SK-N-SH (cell line): ENCODE data around the gene DNAH10. TPM values are rescaled to one million over a fixed set of nuclear protein-coding genes. Genes with fewer than 3 reads are reported as not detected.

Experiments used
- CTCF ChIA-PET: fragments of 300-600, 350-600 bp; formaldehyde crosslinking; extraction: SDS; loops from one replicate; lab custom pipeline; 2021; lab: Yijun Ruan, JAX
- POLR2A ChIA-PET: fragments of 350-600 bp; sonication (Branson Sonifier 250); formaldehyde crosslinking; extraction: SDS; loops from one replicate; lab custom pipeline; 2020; ENCODE audit warnings: antibody characterized with exemption, inconsistent platforms; lab: Yijun Ruan, JAX
- DNase-seq: peaks from one replicate; pipeline ENCODE4 v3.0.0; 2012
- H2AFZ ChIP-seq: fragments of 200-600 bp; sonication (generic); 2 replicates; pipeline ENCODE4 v1.8.1; 2016; ENCODE audit warnings: antibody characterized with exemption, mild to moderate bottlenecking, low read depth
- H3F3A ChIP-seq: fragments of 200-600 bp; sonication (generic); replicated peaks from 2 replicates; pipeline ENCODE3; 2016; ENCODE audit warnings: antibody characterized with exemption, mild to moderate bottlenecking; ENCODE audit not compliant: insufficient read depth
- H3K27ac ChIP-seq, 2 experiments: fragments of 200-500 bp in 1 of 2; fragments of 200-600 bp in 1 of 2; sonication (Bioruptor generic) in 1 of 2; sonication (generic), shearing (Covaris generic) in 1 of 2; 2 replicates each; pipeline versions ENCODE4 v1.5.1 to v1.6.1; 2014 to 2016; ENCODE audit warnings: low read depth in 2 of 2, inconsistent platforms in 1 of 2, low read length in 1 of 2, mild to moderate bottlenecking in 1 of 2, mixed read lengths in 1 of 2
- H3K27me3 ChIP-seq: fragments of 200-600 bp; sonication (generic), shearing (Covaris generic); 2 replicates; pipeline ENCODE4 v1.6.1; 2016; ENCODE audit warnings: mixed run types; ENCODE audit not compliant: insufficient read depth
- H3K36me3 ChIP-seq, 2 experiments: fragments of 200-500 bp in 1 of 2; fragments of 200-600 bp in 1 of 2; sonication (Bioruptor generic) in 1 of 2; sonication (generic) in 1 of 2; replicated peaks in 1 of 2; 2 replicates each; pipeline versions ENCODE3 to v1.5.1; 2014 to 2016; ENCODE audit warnings: low read length in 1 of 2, mild to moderate bottlenecking in 1 of 2; ENCODE audit not compliant: insufficient read depth in 2 of 2, control insufficient read depth in 1 of 2
- H3K4me1 ChIP-seq, 2 experiments: fragments of 200-500 bp in 1 of 2; fragments of 200-600 bp in 1 of 2; sonication (Bioruptor generic) in 1 of 2; sonication (generic), shearing (Covaris generic) in 1 of 2; 2 replicates each; pipeline versions ENCODE4 v1.5.1 to v1.6.1; 2014 to 2016; ENCODE audit warnings: low read depth in 1 of 2, low read length in 1 of 2, mixed run types in 1 of 2; ENCODE audit not compliant: insufficient read depth in 2 of 2, control insufficient read depth in 1 of 2
- H3K4me2 ChIP-seq: fragments of 200-600 bp; sonication (generic), shearing (Covaris generic); 2 replicates; pipeline ENCODE4 v1.6.1; 2017; ENCODE audit warnings: mixed run types
- H3K4me3 ChIP-seq, 2 experiments: fragments of 200-500 bp in 1 of 2; fragments of 200-600 bp in 1 of 2; sonication (Bioruptor generic) in 1 of 2; sonication (generic), shearing (Covaris generic) in 1 of 2; 2 replicates each; pipeline versions ENCODE4 v1.5.1 to v1.8.1; 2014 to 2016; ENCODE audit warnings: low read depth in 2 of 2, inconsistent platforms in 1 of 2, low read length in 1 of 2, mild to moderate bottlenecking in 1 of 2, mixed read lengths in 1 of 2, moderate library complexity in 1 of 2
- H3K79me2 ChIP-seq: fragments of 200-600 bp; sonication (generic); 2 replicates; pipeline ENCODE4 v1.8.1; 2017; ENCODE audit warnings: mild to moderate bottlenecking; ENCODE audit not compliant: insufficient read depth
- H3K9ac ChIP-seq: fragments of 200-600 bp; sonication (generic); 2 replicates; pipeline ENCODE4 v1.6.1; 2017; ENCODE audit warnings: mixed run types
- H3K9me2 ChIP-seq: fragments of 200-600 bp; sonication (generic); 2 replicates; pipeline ENCODE4 v1.6.1; 2017; ENCODE audit warnings: mixed run types
- H3K9me3 ChIP-seq: fragments of 200-600 bp; sonication (generic); 2 replicates; pipeline ENCODE4 v1.6.1; 2017; ENCODE audit warnings: mixed run types, mild to moderate bottlenecking, moderate library complexity
- H4K20me1 ChIP-seq: fragments of 200-600 bp; sonication (generic); 2 replicates; pipeline ENCODE4 v1.6.1; 2017; ENCODE audit warnings: mild to moderate bottlenecking, mixed run types; ENCODE audit not compliant: insufficient read depth
- CHD2 ChIP-seq: fragments of 150-350 bp; IDR thresholded peaks from 2 replicates; pipeline ENCODE4 v1.6.1; 2018; ENCODE audit warnings: low read length; ENCODE audit not compliant: partially characterized antibody
- EZH2phosphoT487 ChIP-seq: fragments of 200-600 bp; sonication (generic); IDR thresholded peaks from 2 replicates; pipeline ENCODE4 v1.6.1; 2017; ENCODE audit warnings: low read depth, mixed run types, mild to moderate bottlenecking, antibody characterized with exemption, moderate library complexity, borderline replicate concordance
- GABPA ChIP-seq: IDR thresholded peaks from 2 replicates; pipeline ENCODE4 v1.4.0; 2012; ENCODE audit warnings: low read depth, mild to moderate bottlenecking
- GATA2 ChIP-seq: sonication (generic); formaldehyde crosslinking; IDR thresholded peaks from 2 replicates; pipeline ENCODE4 v1.5.0; 2020; ENCODE audit warnings: mild to moderate bottlenecking, missing genetic modification reagents
- IRF3 ChIP-seq: fragments of 150-350 bp; IDR thresholded peaks from 2 replicates; pipeline ENCODE4 v1.6.1; 2016; ENCODE audit warnings: mild to moderate bottlenecking, low read depth, low read length
- JUND ChIP-seq: IDR thresholded peaks from 2 replicates; pipeline ENCODE4 v1.4.0; 2012
- NRF1 ChIP-seq: IDR thresholded peaks from 2 replicates; pipeline ENCODE4 v1.6.1; 2012; ENCODE audit warnings: low read depth, mild to moderate bottlenecking, low read length
- PBX3 ChIP-seq: IDR thresholded peaks from 2 replicates; pipeline ENCODE4; 2012
- POLR2AphosphoS5 ChIP-seq: IDR thresholded peaks from 2 replicates; pipeline ENCODE4 v1.6.1; 2012; ENCODE audit warnings: low read depth, low read length
- RCOR1 ChIP-seq: fragments of 150-350 bp; IDR thresholded peaks from 2 replicates; pipeline ENCODE4 v1.6.1; 2017; ENCODE audit warnings: antibody characterized with exemption, low read length
- RFX5 ChIP-seq: IDR thresholded peaks from 2 replicates; pipeline ENCODE4 v1.6.1; 2012; ENCODE audit warnings: mild to moderate bottlenecking, improper control_type of control experiment, low read length
- SMC3 ChIP-seq: IDR thresholded peaks from 2 replicates; pipeline ENCODE4 v1.6.1; 2012; ENCODE audit warnings: low read depth, low read length, improper control_type of control experiment
- ZBTB33 ChIP-seq: IDR thresholded peaks from 2 replicates; pipeline ENCODE4 v1.4.0; 2012; ENCODE audit warnings: low read depth, borderline replicate concordance
- WGBS: methylation state at CpG from one replicate; pipeline ENCODE4 v1.1.6; 2017; ENCODE audit warnings: low lambda C conversion rate; 5-methylcytosine and 5-hydroxymethylcytosine counted together
- polyA plus RNA-seq, 3 experiments: library from polyadenylated mRNA; depleted of rRNA; stranded (reverse); fragments of >200 nt; gene quantifications; 2 replicates each; pipeline ENCODE4 v1.2.3, GENCODE V29; 2012

DNAH10 gene
- polyA plus RNA-seq, 1 of the 3 experiments (the other 2 are of a cell fraction): 0.13 TPM

- H3K4me2 ChIP-seq: no peak overlapping the region
- no peak overlapping the region for H3K9ac ChIP-seq
- H3K27me3 ChIP-seq: no peaks in the 10 kb centered on the region
- no peak overlapping the region for H3K4me3 ChIP-seq
- ChIA-PET CTCF (interaction anchor here (0.9 kb wide), 1 partner anchor 25 kb away, joined by 3 read pairs; no protein-coding TSS in a partner anchor), POLR2A (no interaction called here)
- no peaks in the 10 kb centered on the region for H3K4me1 ChIP-seq
- H2AFZ ChIP-seq: no peak overlapping the region
- 81% methylated on average over 6 of the region's 9 CpGs for WGBS
- DNase-seq: no peak
- no peaks in the 10 kb centered on the region for H3K9me2 ChIP-seq
- no peak overlapping the region for H3K27ac ChIP-seq
- no peaks in the 10 kb centered on the region for H4K20me1 ChIP-seq
- peaks cover 0 to 4% of the 10 kb centered on the region in 2 experiments for H3K36me3 ChIP-seq
- H3K9me3 ChIP-seq: no peaks in the 10 kb centered on the region
- no peaks in the 10 kb centered on the region for H3K79me2 ChIP-seq
- TF ChIP-seq GABPA (no peak), GATA2 (CRISPR knock-in tag) (no peak), POLR2AphosphoS5 (no peak), JUND (no peak), ZBTB33 (no peak), PBX3 (no peak), NRF1 (no peak), SMC3 (no peak), CHD2 (no peak), RFX5 (no peak), RCOR1 (no peak), EZH2phosphoT487 (no peak), IRF3 (no peak)
- H3F3A ChIP-seq: no peaks in the 10 kb centered on the region
Measured at GRCh38 chr12:123929946-123930583, 168.0 kb downstream of the DNAH10 start.
